GM12865 (cell line): ENCODE results near the gene HYDIN.

Source experiments
- DNase-seq: peaks from one replicate; pipeline ENCODE4 v3.0.0; 2010; ENCODE audit warnings: low read depth
- H3K4me3 ChIP-seq: 2 replicates; pipeline ENCODE4 v1.5.1; 2011; ENCODE audit warnings: mild to moderate bottlenecking, low read depth, low read length, control low read depth
- CTCF ChIP-seq: IDR thresholded peaks from 2 replicates; pipeline ENCODE4 v1.5.1; 2011; ENCODE audit warnings: low read length, control low read depth, low read depth, inconsistent platforms; ENCODE audit not compliant: insufficient read depth; ENCODE audit errors: missing control alignments

The HYDIN gene

GRCh38 chr16:70770626-70771552 is 459.6 kb downstream of the HYDIN start:
- H3K4me3 ChIP-seq: no peak overlapping the region
- peak; percentile 55 for DNase-seq
- peak; percentile 90 for TF ChIP-seq CTCF

DNA sequence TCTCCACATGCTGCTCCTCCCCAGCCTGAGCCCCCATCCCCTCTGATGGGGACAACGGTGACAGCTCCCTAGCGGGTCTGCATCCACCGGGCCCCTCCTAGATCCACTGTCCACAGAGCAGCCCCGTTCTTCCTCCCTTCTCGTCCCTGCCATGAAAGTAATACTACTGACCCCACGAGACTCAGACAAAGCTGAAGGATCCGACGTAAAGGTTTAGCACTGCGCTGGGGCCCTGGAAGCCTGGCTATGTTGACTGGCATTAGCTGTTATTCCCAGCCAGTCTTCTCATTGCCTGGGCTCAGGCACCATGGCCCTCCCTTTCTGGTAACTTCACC is 460.3 kb downstream of the HYDIN start:
- DNase-seq: no peak
- H3K4me3 ChIP-seq: no peak overlapping the region
- TF ChIP-seq CTCF: no peak

GRCh38 chr16:70769761-70770160 is 460.8 kb downstream of the HYDIN start:
- no peak overlapping the region for H3K4me3 ChIP-seq
- no peak for DNase-seq
- TF ChIP-seq CTCF: no peak

GRCh38 chr16:70769131-70769530 is 461.4 kb downstream of the HYDIN start:
- H3K4me3 ChIP-seq: no peak overlapping the region
- no peak for DNase-seq
- no peak for TF ChIP-seq CTCF

- no peak for TF ChIP-seq CTCF
- DNase-seq: no peak
- H3K4me3 ChIP-seq: no peak overlapping the region
These were observed 462.3 kb downstream of the HYDIN start for GRCh38 chr16:70768203-70768580.

DNA sequence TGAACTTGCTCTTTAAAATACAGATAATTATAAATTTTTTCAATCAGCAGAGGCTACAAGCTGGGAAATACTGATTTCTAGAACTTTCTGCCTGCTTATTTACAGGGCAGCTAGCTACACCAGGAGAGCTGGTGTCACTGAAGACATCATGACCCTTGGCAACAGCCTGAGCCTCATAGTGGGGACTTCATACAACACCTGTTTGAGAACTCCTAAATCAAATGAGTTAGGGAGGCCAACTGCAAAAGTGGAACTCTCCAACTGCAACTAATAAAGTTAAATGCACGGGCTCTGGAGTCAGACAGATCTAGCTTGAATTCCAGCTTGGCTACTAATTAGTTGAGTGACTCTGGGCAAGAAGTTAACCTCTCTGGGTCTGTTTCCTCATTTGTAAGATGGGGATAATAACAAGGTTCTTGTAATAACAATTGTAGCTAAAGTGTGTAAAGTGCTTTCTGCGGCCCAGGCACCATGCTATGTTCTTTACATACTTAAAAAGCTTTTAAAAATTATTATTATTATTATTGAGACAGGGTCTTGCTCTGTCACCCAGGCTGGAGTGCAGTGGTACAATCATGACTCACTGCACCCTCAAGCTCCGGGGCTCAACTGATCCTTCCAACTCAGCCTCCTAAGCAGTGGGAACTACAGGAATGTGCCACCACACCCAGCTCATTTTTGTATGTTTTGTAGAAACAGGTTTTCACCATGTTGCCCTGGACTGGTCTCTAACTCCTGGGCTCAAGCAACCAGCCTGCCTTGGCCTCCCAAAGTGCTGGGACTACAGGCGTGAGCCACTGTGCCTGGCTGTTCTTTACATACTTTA is 462.9 kb downstream of the HYDIN start:
- no peak for DNase-seq
- H3K4me3 ChIP-seq: no peak overlapping the region
- TF ChIP-seq CTCF: no peak

GRCh38 chr16:70766658-70767057 is 463.9 kb downstream of the HYDIN start:
- no peak for TF ChIP-seq CTCF
- H3K4me3 ChIP-seq: no peak overlapping the region
- DNase-seq: no peak
